HepG2 (cell line): ENCODE results near the gene ACTR3. TPM values are rescaled to one million over a fixed set of nuclear protein-coding genes. Genes with fewer than 3 reads are reported as not detected.

ENCODE experiments used
- CSRNP1 ChIP-seq: sonication (generic); formaldehyde crosslinking; IDR thresholded peaks from 2 replicates; pipeline ENCODE4 v1.8.1; 2023; ENCODE audit warnings: mild to moderate bottlenecking, missing genetic modification reagents
- FOXP1 ChIP-seq, 2 experiments: fragments of 450-650 bp in 1 of 2; IDR thresholded peaks; 2 replicates each; pipeline ENCODE4 v1.6.1; 2017 to 2018; ENCODE audit warnings: antibody characterized with exemption in 1 of 2
- HNF4G ChIP-seq, 2 experiments: sonication (generic) in 1 of 2; formaldehyde crosslinking in 1 of 2; IDR thresholded peaks; 2 replicates each; pipeline versions ENCODE4 v1.4.0 to v1.6.1; 2011 to 2020; ENCODE audit warnings: borderline replicate concordance in 2 of 2, low read depth in 2 of 2, mild to moderate bottlenecking in 2 of 2, low read length in 1 of 2, missing genetic modification reagents in 1 of 2, moderate library complexity in 1 of 2
- KMT2A ChIP-seq: sonication (generic); formaldehyde crosslinking; IDR thresholded peaks from 2 replicates; pipeline ENCODE4 v1.4.0; 2020; ENCODE audit warnings: missing genetic modification reagents
- LCORL ChIP-seq, 2 experiments: fragments of 450-650 bp in 1 of 2; sonication (generic) in 1 of 2; formaldehyde crosslinking in 1 of 2; IDR thresholded peaks; 2 replicates each; pipeline versions ENCODE4 v1.5.0 to v1.6.1; 2017 to 2020; ENCODE audit warnings: antibody characterized with exemption in 1 of 2, missing genetic modification reagents in 1 of 2
- MTF2 ChIP-seq: sonication (generic); formaldehyde crosslinking; IDR thresholded peaks from 2 replicates; pipeline ENCODE4 v1.5.0; 2020; ENCODE audit warnings: missing genetic modification reagents, borderline replicate concordance
- POLR2AphosphoS2 ChIP-seq: IDR thresholded peaks from 2 replicates; pipeline ENCODE4 v1.6.1; 2011; ENCODE audit warnings: low read depth, low read length, improper control_type of control experiment
- PRMT3 ChIP-seq: sonication (generic); formaldehyde crosslinking; IDR thresholded peaks from 2 replicates; pipeline ENCODE4 v1.8.1; 2022; ENCODE audit warnings: low read depth, mild to moderate bottlenecking, moderate library complexity, missing genetic modification reagents, borderline replicate concordance
- RBAK ChIP-seq: sonication (generic); formaldehyde crosslinking; IDR thresholded peaks from 2 replicates; pipeline ENCODE4 v1.5.1; 2020; ENCODE audit warnings: mild to moderate bottlenecking, missing genetic modification reagents
- RFX3 ChIP-seq: IDR thresholded peaks from 2 replicates; pipeline ENCODE4 v1.6.1; 2016; ENCODE audit warnings: missing biosample characterization, missing genetic modification reagents
- SIN3B ChIP-seq: fragments of 150-350 bp; IDR thresholded peaks from 2 replicates; pipeline ENCODE4 v1.6.1; 2014; ENCODE audit warnings: low read length
- SOX6 ChIP-seq, 2 experiments: fragments of 450-650 bp in 1 of 2; sonication (generic) in 1 of 2; formaldehyde crosslinking in 1 of 2; IDR thresholded peaks; 2 replicates each; pipeline versions ENCODE4 v1.4.0 to v1.6.1; 2017 to 2020; ENCODE audit warnings: antibody characterized with exemption in 1 of 2, mild to moderate bottlenecking in 1 of 2, missing genetic modification reagents in 1 of 2
- TAF1 ChIP-seq: sonication (generic); formaldehyde crosslinking; IDR thresholded peaks from 2 replicates; pipeline ENCODE4 v1.4.0; 2020; ENCODE audit warnings: missing genetic modification reagents
- TCF7 ChIP-seq: sonication (generic); IDR thresholded peaks from 2 replicates; pipeline ENCODE4 v1.6.1; 2016; ENCODE audit warnings: antibody characterized with exemption, low read depth
- ZFYVE20 ChIP-seq: sonication (generic); formaldehyde crosslinking; IDR thresholded peaks from 2 replicates; pipeline ENCODE4 v1.8.0; 2023; ENCODE audit warnings: low read depth, mild to moderate bottlenecking, moderate library complexity, missing genetic modification reagents, borderline replicate concordance
- ZSCAN30 ChIP-seq: sonication (generic); formaldehyde crosslinking; IDR thresholded peaks from 2 replicates; pipeline ENCODE4 v1.5.0; 2020; ENCODE audit warnings: mild to moderate bottlenecking, missing genetic modification reagents
- ZXDC ChIP-seq: sonication (generic); formaldehyde crosslinking; IDR thresholded peaks from 2 replicates; pipeline ENCODE4 v1.5.0; 2020; ENCODE audit warnings: mild to moderate bottlenecking, missing genetic modification reagents
- polyA plus RNA-seq, 8 experiments: library from polyadenylated mRNA; depleted of rRNA in 3 of 8; stranded (reverse) in 7 of 8; unstranded in 1 of 8; fragments of >200 nt; fragmentation: Illumina TruSeq in 4 of 8; extraction: Trizol in 4 of 8; gene quantifications; 2 replicates each; pipeline versions ENCODE4 v1.2.1 to v1.2.3, GENCODE V29; 2011 to 2016; ENCODE audit warnings: low read depth in 4 of 8, missing spikeins in 1 of 8, mixed read lengths in 1 of 8; ENCODE audit not compliant: insufficient read depth in 1 of 8
- total RNA-seq, 5 experiments: library from RNA; depleted of rRNA; stranded (reverse); fragments of >200 nt; fragmentation: Illumina TruSeq; extraction: Trizol; gene quantifications; 2 replicates each; pipeline ENCODE4 v1.2.3, GENCODE V29; 2016; ENCODE audit warnings: low read depth in 1 of 5
- TF ChIP-seq, protein P1 (sequence below): sonication (generic); formaldehyde crosslinking; IDR thresholded peaks from 2 replicates; pipeline ENCODE4 v1.4.0; 2020; ENCODE audit warnings: missing genetic modification reagents

ACTR3 gene
- total and polyA plus RNA-seq, 2 of the 13 experiments (the other 11 are each of a cell fraction or from before 2014, with no cell fraction given) = 123 to 225 TPM

- TF ChIP-seq ZXDC (CRISPR knock-in tag) = no peak
- peak; percentile 85 for TF ChIP-seq HNF4G (IDR thresholded peaks at IDR 0.05; ENCODE audit: borderline replicate concordance, low read depth, low read length)
- peak; percentile 28; the same call in 1 of the 2 replicates for TF ChIP-seq HNF4G (CRISPR knock-in tag; IDR thresholded peaks at IDR 0.05; ENCODE audit: borderline replicate concordance, low read depth)
- 0 out of 2 replicates have a peak, but pooled peaks have one; percentile 13 for TF ChIP-seq KMT2A
- no peak for TF ChIP-seq LCORL (IDR thresholded peaks at IDR 0.05)
- 0 out of 2 replicates have a peak, but pooled peaks have one; percentile 50 for TF ChIP-seq LCORL (CRISPR knock-in tag; IDR thresholded peaks at IDR 0.05)
- no peak for TF ChIP-seq SOX6 (IDR thresholded peaks at IDR 0.05)
- peak; percentile 54; the same call in 1 of the 2 replicates for TF ChIP-seq SOX6 (CRISPR knock-in tag; IDR thresholded peaks at IDR 0.05)
- TF ChIP-seq TCF7 = no peak
- TF ChIP-seq SIN3B = no peak
- TF ChIP-seq POLR2AphosphoS2 = no peak
- no peak for TF ChIP-seq PRMT3 (CRISPR knock-in tag)
- TF ChIP-seq FOXP1 (IDR thresholded peaks at IDR 0.05) = no peak
- TF ChIP-seq FOXP1 (CRISPR knock-in tag; IDR thresholded peaks at IDR 0.05) = peak; percentile 31; the same call in 1 of the 2 replicates
- TF ChIP-seq MTF2 (CRISPR knock-in tag) = no peak
- 0 out of 2 replicates have a peak, but pooled peaks have one; percentile 52 for TF ChIP-seq RBAK (CRISPR knock-in tag)
- no peak for TF ChIP-seq ZFYVE20 (CRISPR knock-in tag)
- TF ChIP-seq CSRNP1 (CRISPR knock-in tag) = no peak
- TF ChIP-seq ZSCAN30 (CRISPR knock-in tag) = no peak
- TF ChIP-seq, protein P1, sequence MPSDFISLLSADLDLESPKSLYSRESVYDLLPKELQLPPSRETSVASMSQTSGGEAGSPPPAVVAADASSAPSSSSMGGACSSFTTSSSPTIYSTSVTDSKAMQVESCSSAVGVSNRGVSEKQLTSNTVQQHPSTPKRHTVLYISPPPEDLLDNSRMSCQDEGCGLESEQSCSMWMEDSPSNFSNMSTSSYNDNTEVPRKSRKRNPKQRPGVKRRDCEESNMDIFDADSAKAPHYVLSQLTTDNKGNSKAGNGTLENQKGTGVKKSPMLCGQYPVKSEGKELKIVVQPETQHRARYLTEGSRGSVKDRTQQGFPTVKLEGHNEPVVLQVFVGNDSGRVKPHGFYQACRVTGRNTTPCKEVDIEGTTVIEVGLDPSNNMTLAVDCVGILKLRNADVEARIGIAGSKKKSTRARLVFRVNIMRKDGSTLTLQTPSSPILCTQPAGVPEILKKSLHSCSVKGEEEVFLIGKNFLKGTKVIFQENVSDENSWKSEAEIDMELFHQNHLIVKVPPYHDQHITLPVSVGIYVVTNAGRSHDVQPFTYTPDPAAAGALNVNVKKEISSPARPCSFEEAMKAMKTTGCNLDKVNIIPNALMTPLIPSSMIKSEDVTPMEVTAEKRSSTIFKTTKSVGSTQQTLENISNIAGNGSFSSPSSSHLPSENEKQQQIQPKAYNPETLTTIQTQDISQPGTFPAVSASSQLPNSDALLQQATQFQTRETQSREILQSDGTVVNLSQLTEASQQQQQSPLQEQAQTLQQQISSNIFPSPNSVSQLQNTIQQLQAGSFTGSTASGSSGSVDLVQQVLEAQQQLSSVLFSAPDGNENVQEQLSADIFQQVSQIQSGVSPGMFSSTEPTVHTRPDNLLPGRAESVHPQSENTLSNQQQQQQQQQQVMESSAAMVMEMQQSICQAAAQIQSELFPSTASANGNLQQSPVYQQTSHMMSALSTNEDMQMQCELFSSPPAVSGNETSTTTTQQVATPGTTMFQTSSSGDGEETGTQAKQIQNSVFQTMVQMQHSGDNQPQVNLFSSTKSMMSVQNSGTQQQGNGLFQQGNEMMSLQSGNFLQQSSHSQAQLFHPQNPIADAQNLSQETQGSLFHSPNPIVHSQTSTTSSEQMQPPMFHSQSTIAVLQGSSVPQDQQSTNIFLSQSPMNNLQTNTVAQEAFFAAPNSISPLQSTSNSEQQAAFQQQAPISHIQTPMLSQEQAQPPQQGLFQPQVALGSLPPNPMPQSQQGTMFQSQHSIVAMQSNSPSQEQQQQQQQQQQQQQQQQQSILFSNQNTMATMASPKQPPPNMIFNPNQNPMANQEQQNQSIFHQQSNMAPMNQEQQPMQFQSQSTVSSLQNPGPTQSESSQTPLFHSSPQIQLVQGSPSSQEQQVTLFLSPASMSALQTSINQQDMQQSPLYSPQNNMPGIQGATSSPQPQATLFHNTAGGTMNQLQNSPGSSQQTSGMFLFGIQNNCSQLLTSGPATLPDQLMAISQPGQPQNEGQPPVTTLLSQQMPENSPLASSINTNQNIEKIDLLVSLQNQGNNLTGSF (CRISPR knock-in tag) = no peak
- TF ChIP-seq RFX3 (CRISPR knock-in tag) = no peak
- TF ChIP-seq TAF1 (CRISPR knock-in tag) = no peak
Measured at GRCh38 chr2:113985554-113986397, 95.9 kb downstream of the ACTR3 start (continued).
